ENCODE data around the gene RBM46.
"Not testable (repeated sequence)": the region's sequence is repeated elsewhere in the genome, so short reads cannot be mapped to it uniquely, and the experiment has no call there.

Gene RBM46

DNA sequence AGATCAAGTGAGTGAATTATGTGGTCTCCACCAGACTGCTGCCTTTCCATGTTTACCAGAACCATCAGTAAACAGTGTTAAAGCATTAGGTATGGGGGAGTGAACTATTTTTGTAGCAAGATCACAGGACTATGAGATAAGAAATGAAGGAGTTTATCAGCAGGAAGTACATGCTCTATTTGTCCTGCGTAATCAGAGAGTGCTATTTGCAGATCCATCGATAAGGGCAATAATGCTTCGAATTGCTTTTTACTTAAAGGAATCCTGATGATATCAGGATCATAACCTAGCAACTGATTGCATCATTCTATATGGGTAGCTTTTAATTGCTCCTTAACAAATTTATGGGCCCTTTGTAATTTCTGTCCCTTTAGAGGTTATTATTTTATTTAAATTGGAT, 57.1 kb downstream of the RBM46 start:
- DNase-seq: no peak

- DNase-seq: no peak
Observed at GRCh38 chr4:154838694-154839093, 57.6 kb downstream of the RBM46 start.

GRCh38 chr4:154854362-154854761, 73.3 kb downstream of the RBM46 start:
- DNase-seq: peak in 1 of 2 experiments; percentile 2

- no peak for DNase-seq
Observed at GRCh38 chr4:154858166-154858565, 77.1 kb downstream of the RBM46 start.

DNA sequence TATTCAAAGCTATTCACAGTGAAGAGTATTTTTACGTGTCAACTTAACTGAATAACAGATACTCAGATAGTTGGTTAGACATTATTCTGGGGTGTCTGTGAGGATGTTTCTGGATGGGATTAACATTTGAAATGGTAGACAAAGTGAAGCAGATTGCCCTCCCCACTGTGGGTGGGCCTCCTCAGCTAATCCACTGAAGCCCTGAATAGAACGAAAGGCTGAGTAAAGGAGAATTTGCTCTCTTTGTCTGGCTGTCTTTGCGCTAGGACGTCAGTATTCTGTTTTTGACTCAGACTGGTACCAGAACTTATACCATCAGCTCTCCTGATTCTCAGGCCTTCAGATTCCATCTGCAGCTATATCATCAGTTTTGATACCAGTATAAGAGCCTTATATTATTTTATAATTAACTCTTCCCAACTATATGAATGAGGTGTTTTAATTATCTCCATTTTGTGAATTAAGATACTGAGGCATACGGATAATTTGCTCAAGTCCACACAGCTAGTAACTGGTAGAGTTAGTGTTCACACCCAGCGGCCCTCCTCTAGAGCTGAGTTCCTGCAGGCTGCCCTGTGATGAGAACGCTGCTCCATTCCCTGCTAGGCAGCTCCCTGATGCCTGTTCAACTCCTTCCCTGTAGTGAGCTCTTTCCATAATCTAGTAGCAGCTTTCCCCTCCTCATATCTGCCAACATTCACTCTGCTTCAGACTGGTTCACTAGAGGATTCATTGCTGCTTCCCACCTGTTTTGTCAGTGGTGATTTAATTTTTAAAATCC, 87.5 kb downstream of the RBM46 start:
- no peak for DNase-seq

- no peak for DNase-seq
Observed at GRCh38 chr4:154869301-154869700, 88.2 kb downstream of the RBM46 start.

DNA sequence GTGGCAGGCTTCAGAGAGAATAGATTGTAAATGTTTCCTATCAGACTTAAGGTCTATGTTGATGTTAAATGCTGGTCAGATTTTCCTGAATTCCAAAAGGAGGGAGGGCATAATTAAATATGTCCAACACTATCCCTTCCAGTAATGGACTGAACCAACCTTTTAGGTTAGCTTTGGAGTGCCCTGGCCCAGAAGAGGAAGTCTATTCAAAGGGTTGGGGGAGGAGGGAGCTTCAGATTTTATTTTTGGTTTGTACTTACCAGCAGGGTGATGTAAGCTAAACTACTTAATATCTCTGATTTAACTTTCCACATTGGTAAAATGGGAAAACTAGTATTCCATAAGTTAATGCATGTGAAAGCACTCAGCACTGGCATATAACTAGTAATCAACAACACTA, 91.1 kb downstream of the RBM46 start:
- peak; percentile 26 to 40 for DNase-seq

GRCh38 chr4:154874049-154874448, 93.0 kb downstream of the RBM46 start:
- DNase-seq: not testable (repeated sequence)

DNA sequence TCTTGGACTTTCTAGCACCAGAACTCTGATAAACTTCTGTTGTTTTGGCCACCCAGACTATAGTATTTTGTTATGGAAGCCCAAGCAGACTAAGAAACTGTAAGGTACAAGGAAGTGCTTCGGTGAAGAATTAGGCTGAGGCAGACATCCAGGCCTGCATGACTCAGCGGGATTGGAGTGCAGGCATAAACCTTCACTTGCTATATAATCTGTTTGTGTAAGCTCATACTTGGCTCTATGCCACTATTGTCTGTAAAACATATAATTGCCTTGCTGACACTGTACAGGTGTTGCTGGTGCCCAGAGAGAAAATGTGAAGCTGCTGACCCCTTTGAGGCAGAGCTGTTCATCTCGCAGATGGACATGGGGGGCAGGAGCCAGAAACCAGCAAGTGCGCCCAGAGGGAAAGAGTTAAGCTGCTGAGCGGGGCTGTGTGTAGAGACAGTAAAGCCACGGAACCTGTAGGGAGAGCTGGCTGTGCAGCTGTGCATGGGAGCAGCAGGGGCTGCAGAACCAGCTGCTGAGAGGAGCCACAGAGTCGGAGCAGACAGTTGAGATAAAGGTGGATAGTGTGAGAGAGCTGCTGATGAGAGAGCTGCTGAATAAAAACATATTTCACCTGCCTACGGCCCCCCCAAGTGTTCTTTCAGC, 96.2 kb downstream of the RBM46 start:
- DNase-seq: no peak
